HepG2 (cell line): Measurements from ENCODE around the gene ZBTB7A. TPM values are rescaled to one million over a fixed set of nuclear protein-coding genes. Genes with fewer than 3 reads are reported as not detected.

ENCODE experiments used
- AGO1 ChIP-seq: fragments of 200-400 bp; formaldehyde crosslinking; IDR thresholded peaks from 2 replicates; pipeline ENCODE4 v1.6.1; 2017; ENCODE audit warnings: mild to moderate bottlenecking, low read depth, low read length, moderate library complexity; ENCODE audit not compliant: poor library complexity, severe bottlenecking
- ATRX ChIP-seq: sonication (generic); formaldehyde crosslinking; IDR thresholded peaks from 2 replicates; pipeline ENCODE4 v1.4.0; 2020; ENCODE audit warnings: missing genetic modification reagents, borderline replicate concordance
- CBFB ChIP-seq: sonication (generic); formaldehyde crosslinking; IDR thresholded peaks from 2 replicates; pipeline ENCODE4 v1.4.0; 2020; ENCODE audit warnings: missing genetic modification reagents
- IKZF4 ChIP-seq: sonication (generic); formaldehyde crosslinking; IDR thresholded peaks from 2 replicates; pipeline ENCODE4 v1.5.1; 2020; ENCODE audit warnings: borderline replicate concordance, mild to moderate bottlenecking, low read depth, missing genetic modification reagents; ENCODE audit errors: not compliant biosample characterization
- KDM5A ChIP-seq: fragments of 200-600 bp; sonication (generic); IDR thresholded peaks from 2 replicates; pipeline ENCODE4 v1.7.0; 2018; ENCODE audit warnings: antibody characterized with exemption, mild to moderate bottlenecking, low read length, borderline replicate concordance
- KLF11 ChIP-seq: IDR thresholded peaks from 2 replicates; pipeline ENCODE4 v1.6.1; 2016; ENCODE audit warnings: missing compliant biosample characterization
- MBD4 ChIP-seq: IDR thresholded peaks from 2 replicates; pipeline ENCODE4 v1.6.1; 2012; ENCODE audit warnings: low read length, inconsistent platforms, borderline replicate concordance
- NCOR1 ChIP-seq: fragments of 200-600 bp; sonication (generic); IDR thresholded peaks from 2 replicates; pipeline ENCODE4 v1.7.0; 2017; ENCODE audit warnings: antibody characterized with exemption, low read length, borderline replicate concordance
- POLR2AphosphoS5 ChIP-seq: IDR thresholded peaks from 2 replicates; pipeline ENCODE4 v1.6.1; 2012; ENCODE audit warnings: low read depth, low read length
- REPIN1 ChIP-seq: sonication (generic); formaldehyde crosslinking; IDR thresholded peaks from 2 replicates; pipeline ENCODE4 v1.8.0; 2022; ENCODE audit warnings: missing genetic modification reagents, low read depth, mild to moderate bottlenecking, borderline replicate concordance
- RORA ChIP-seq: sonication (generic); formaldehyde crosslinking; IDR thresholded peaks from 2 replicates; pipeline ENCODE4 v1.5.0; 2020; ENCODE audit warnings: mild to moderate bottlenecking, missing genetic modification reagents, moderate library complexity
- RXRA ChIP-seq: sonication (generic); formaldehyde crosslinking; IDR thresholded peaks from 2 replicates; pipeline ENCODE4 v1.5.1; 2020; ENCODE audit warnings: missing genetic modification reagents
- SETDB1 ChIP-seq: sonication (generic); formaldehyde crosslinking; IDR thresholded peaks from 2 replicates; pipeline ENCODE4 v1.5.1; 2020; ENCODE audit warnings: missing genetic modification reagents, mild to moderate bottlenecking, borderline replicate concordance
- SIX1 ChIP-seq: sonication (generic); formaldehyde crosslinking; IDR thresholded peaks from 2 replicates; pipeline ENCODE4 v1.4.0; 2020; ENCODE audit warnings: missing genetic modification reagents, borderline replicate concordance
- SNAPC4 ChIP-seq: sonication (generic); formaldehyde crosslinking; IDR thresholded peaks from 2 replicates; pipeline ENCODE4 v1.4.0; 2020; ENCODE audit warnings: mild to moderate bottlenecking, missing genetic modification reagents
- SRSF4 ChIP-seq: fragments of 200-400 bp; formaldehyde crosslinking; IDR thresholded peaks from one replicate; pipeline ENCODE4 v1.6.1; 2018; ENCODE audit warnings: mild to moderate bottlenecking, low read depth, low read length, moderate library complexity; ENCODE audit not compliant: poor library complexity, severe bottlenecking
- USF2 ChIP-seq, 2 experiments: sonication (generic) in 1 of 2; formaldehyde crosslinking in 1 of 2; IDR thresholded peaks; 2 replicates each; pipeline versions ENCODE4 v1.5.1 to v1.6.1; 2011 to 2020; ENCODE audit warnings: borderline replicate concordance in 1 of 2, low read depth in 1 of 2, low read length in 1 of 2, mild to moderate bottlenecking in 1 of 2, missing genetic modification reagents in 1 of 2, moderate library complexity in 1 of 2
- ZNF17 ChIP-seq: sonication (generic); formaldehyde crosslinking; IDR thresholded peaks from 2 replicates; pipeline ENCODE4 v1.5.0; 2020; ENCODE audit warnings: mild to moderate bottlenecking, missing genetic modification reagents
- ZNF230 ChIP-seq: sonication (generic); formaldehyde crosslinking; IDR thresholded peaks from 2 replicates; pipeline ENCODE4 v1.4.0; 2020; ENCODE audit warnings: mild to moderate bottlenecking, missing genetic modification reagents
- ZNF251 ChIP-seq: sonication (generic); formaldehyde crosslinking; IDR thresholded peaks from 2 replicates; pipeline ENCODE4 v1.9.0; 2021; ENCODE audit warnings: mild to moderate bottlenecking, missing genetic modification reagents
- ZNF33A ChIP-seq: sonication (generic); formaldehyde crosslinking; IDR thresholded peaks from 2 replicates; pipeline ENCODE4 v1.5.1; 2020; ENCODE audit warnings: missing genetic modification reagents, mild to moderate bottlenecking, moderate library complexity, borderline replicate concordance
- ZNF432 ChIP-seq: sonication (generic); formaldehyde crosslinking; IDR thresholded peaks from 2 replicates; pipeline ENCODE4 v1.5.0; 2020; ENCODE audit warnings: missing genetic modification reagents, mild to moderate bottlenecking, borderline replicate concordance
- polyA plus RNA-seq, 8 experiments: library from polyadenylated mRNA; depleted of rRNA in 3 of 8; stranded (reverse) in 7 of 8; unstranded in 1 of 8; fragments of >200 nt; fragmentation: Illumina TruSeq in 4 of 8; extraction: Trizol in 4 of 8; gene quantifications; 2 replicates each; pipeline versions ENCODE4 v1.2.1 to v1.2.3, GENCODE V29; 2011 to 2016; ENCODE audit warnings: low read depth in 4 of 8, missing spikeins in 1 of 8, mixed read lengths in 1 of 8; ENCODE audit not compliant: insufficient read depth in 1 of 8
- total RNA-seq, 5 experiments: library from RNA; depleted of rRNA; stranded (reverse); fragments of >200 nt; fragmentation: Illumina TruSeq; extraction: Trizol; gene quantifications; 2 replicates each; pipeline ENCODE4 v1.2.3, GENCODE V29; 2016; ENCODE audit warnings: low read depth in 1 of 5

The ZBTB7A gene
- total and polyA plus RNA-seq, 2 of the 13 experiments (the other 11 are each of a cell fraction or from before 2014, with no cell fraction given), result 3.6 to 4.0 TPM

- TF ChIP-seq SNAPC4 (CRISPR knock-in tag), result no peak
- TF ChIP-seq SETDB1, result no peak
- TF ChIP-seq KLF11 (CRISPR knock-in tag), result no peak; the same call in 1 of the 2 replicates
- no peak for TF ChIP-seq IKZF4
- peak; percentile 86 for TF ChIP-seq CBFB
- peak; percentile 97 for TF ChIP-seq RXRA (CRISPR knock-in tag)
- TF ChIP-seq REPIN1 (CRISPR knock-in tag), result peak; percentile 98
- 0 out of 2 replicates have a peak, but pooled peaks have one; percentile 24 for TF ChIP-seq SIX1 (CRISPR knock-in tag)
- TF ChIP-seq NCOR1, result peak; percentile 78
- TF ChIP-seq MBD4, result no peak
- no peak for TF ChIP-seq KDM5A
- no peak for TF ChIP-seq AGO1
- no peak for TF ChIP-seq RORA (CRISPR knock-in tag)
- no peak for TF ChIP-seq ZNF230 (CRISPR knock-in tag)
- no peak for TF ChIP-seq ZNF432 (CRISPR knock-in tag)
- no peak for TF ChIP-seq ZNF17 (CRISPR knock-in tag)
- no peak for TF ChIP-seq ZNF251
- TF ChIP-seq SRSF4, result no peak
- no peak for TF ChIP-seq ATRX (CRISPR knock-in tag)
- no peak for TF ChIP-seq USF2 (IDR thresholded peaks at IDR 0.05; ENCODE audit: low read depth, low read length)
- no peak for TF ChIP-seq USF2 (CRISPR knock-in tag; IDR thresholded peaks at IDR 0.05; ENCODE audit: borderline replicate concordance)
- 0 out of 2 replicates have a peak, but pooled peaks have one; percentile 34 for TF ChIP-seq POLR2AphosphoS5
- no peak for TF ChIP-seq ZNF33A (CRISPR knock-in tag)
Observed at GRCh38 chr19:4052114-4052992, 14.3 kb downstream of the ZBTB7A start (continued).
